ENCODE results near the gene ANKS1B. TPM values are rescaled to one million over a fixed set of nuclear protein-coding genes. Genes with fewer than 3 reads are reported as not detected.

Gene ANKS1B
- polyA plus RNA-seq, 4 donors = 3.6 to 4.8 (median 4.0) TPM

DNA sequence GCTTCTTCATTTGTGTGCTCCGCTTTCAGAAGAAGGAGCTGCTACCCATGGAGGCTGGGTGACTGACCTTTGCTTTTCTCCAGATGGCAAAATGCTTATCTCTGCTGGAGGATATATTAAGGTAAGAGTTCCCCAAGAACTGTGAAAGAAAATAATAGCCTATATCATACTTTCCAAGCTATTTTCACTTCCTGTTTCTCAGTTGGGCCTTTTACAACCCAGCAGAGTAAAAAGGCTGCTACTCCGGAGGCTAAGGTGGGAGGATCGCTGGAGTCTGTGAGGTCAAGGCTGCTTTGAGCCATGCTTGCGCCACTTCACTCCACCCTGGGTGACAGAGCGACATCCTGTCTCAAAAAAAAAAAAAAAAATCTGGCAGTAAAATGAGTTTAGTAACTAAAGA is 1257.5 kb downstream of the ANKS1B start:
- no peak for DNase-seq (ENCODE audit: low read depth in 4 of 4, low spot score in 2 of 4)

- DNase-seq (ENCODE audit: low read depth in 4 of 4, low spot score in 2 of 4) = no peak
Measured at GRCh38 chr12:98725476-98726247, 1259.1 kb downstream of the ANKS1B start.

DNA sequence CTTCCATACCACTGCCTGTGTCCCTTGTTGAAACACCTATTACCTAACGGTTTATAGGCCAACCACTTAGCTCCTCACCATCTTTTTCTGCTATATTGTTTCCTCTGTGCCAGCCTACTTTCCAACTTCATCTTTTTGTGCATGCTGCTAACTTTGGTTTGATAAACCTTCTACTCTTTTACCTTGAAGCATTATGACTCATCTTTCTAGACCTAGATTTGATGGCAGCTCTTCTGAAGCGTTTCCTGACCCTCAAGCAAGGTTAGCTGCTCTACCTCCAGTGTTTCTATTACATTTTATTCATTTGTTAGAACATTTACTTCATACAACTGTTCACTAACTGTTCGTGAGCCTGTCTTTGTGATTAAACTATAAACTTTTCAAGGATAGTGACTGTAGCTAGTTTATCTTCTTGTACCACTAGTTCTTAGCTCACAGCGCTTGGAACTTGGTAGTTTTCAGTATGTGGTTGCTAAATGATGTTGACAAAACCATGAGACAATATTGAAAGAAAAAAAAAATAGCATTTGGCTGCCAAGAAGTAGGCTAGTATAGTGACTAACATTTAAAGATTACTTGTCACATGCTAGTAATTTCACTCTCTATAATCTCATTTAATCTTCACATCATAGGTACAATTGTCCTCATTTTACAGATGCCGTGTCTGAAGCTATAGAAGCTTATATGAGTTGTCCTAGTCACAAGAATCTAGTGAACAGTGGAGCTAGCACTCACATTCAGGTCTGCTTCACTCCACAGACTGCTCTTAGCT is 1260.2 kb downstream of the ANKS1B start:
- DNase-seq (ENCODE audit: low read depth in 4 of 4, low spot score in 2 of 4) = no peak

GRCh38 chr12:98721204-98721702 is 1263.5 kb downstream of the ANKS1B start:
- no peak for DNase-seq (ENCODE audit: low read depth in 4 of 4, low spot score in 2 of 4)

GRCh38 chr12:98719515-98720504 is 1264.9 kb downstream of the ANKS1B start:
- no peak for DNase-seq (ENCODE audit: low read depth in 4 of 4, low spot score in 2 of 4)

GRCh38 chr12:98714426-98714825 is 1270.3 kb downstream of the ANKS1B start:
- DNase-seq (ENCODE audit: low read depth in 4 of 4, low spot score in 2 of 4) = no peak

DNA sequence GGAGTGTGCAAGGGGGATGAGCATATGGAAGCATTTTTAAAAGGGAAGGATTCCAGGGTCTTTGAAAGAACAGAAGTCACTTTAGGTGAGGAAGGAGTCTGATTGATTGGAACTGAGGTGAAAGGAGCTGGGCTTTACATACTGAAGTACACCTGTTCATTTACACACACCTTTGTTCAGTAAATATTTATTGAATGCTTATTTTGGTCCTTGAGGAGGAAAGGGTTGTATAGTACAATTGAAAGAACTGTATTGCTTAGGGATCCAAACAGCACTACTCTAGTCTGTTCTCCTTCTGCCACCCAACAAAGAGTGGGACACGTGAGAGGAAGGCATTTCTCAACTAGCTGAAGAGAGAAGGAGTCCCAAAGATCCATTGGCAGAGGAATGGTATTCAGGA is 1275.7 kb downstream of the ANKS1B start:
- DNase-seq (ENCODE audit: low read depth in 4 of 4, low spot score in 2 of 4) = no peak

DNA sequence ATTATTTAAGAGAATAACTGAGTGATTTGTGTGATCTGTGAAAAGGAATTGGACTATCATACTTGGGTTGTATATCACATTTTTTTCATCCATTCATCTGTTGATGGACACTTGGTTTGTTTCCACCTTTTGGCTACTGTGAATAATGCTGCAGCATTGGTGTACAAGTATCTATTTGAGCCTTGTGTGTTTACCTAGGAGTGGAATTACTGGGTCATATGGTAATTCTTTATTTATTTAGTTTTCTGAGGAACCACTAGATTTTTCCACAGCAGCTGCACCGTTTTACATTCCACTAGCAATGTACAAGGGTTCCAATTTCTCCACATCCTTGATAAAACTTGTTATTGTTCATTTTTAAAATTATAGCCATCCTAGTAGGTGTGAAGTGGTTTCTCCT is 1283.6 kb downstream of the ANKS1B start:
- no peak for DNase-seq (ENCODE audit: low read depth in 4 of 4, low spot score in 2 of 4)

DNA sequence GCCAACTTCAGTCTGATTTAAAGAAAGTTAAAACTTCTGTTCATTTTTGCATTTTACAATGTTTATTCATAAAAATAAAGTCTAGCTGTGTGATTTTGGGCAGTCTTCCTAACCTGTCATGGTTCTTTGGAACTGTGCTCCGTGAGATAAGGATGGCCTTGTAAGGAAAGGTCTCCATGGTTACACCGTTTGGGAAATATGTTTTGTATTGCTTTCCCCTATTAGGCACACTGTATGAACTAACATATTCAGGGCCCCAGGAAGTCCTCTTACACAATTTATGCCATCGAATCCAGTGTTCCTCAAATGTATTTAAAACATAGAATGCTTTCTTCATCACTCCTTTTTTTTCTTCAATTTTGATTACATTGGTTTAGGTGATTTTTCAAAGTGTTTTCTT is 1285.2 kb downstream of the ANKS1B start:
- DNase-seq (ENCODE audit: low read depth in 4 of 4, low spot score in 2 of 4) = no peak

- peak in 2 of 4 donors; percentile 2 to 20 for DNase-seq (ENCODE audit: low read depth in 4 of 4, low spot score in 2 of 4)
Measured at GRCh38 chr12:98698603-98699463, 1285.9 kb downstream of the ANKS1B start.

DNA sequence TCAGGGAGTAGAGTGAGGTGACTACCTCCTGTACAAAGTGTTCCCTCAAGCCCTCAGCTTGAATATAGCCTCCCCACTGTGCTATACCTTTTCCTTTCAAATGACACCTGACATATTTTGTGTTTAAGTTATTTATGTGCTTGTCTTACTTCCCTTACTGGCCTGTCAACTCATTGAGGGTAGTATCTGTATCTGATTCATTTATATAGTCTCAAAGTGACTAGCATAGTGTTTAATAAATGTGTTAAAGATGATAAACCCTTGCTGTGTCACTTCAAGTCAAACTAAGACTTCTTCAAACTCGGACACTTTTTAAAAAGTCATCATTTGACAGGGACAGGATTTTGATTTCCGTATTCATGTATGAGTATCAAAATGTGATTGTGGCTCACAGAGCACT is 1287.5 kb downstream of the ANKS1B start:
- DNase-seq (ENCODE audit: low read depth in 4 of 4, low spot score in 2 of 4) = no peak

- no peak for DNase-seq (ENCODE audit: low read depth in 4 of 4, low spot score in 2 of 4)
Measured at GRCh38 chr12:98696036-98696646, 1288.6 kb downstream of the ANKS1B start.

GRCh38 chr12:98691351-98691750 is 1293.4 kb downstream of the ANKS1B start:
- no peak for DNase-seq (ENCODE audit: low read depth in 4 of 4, low spot score in 2 of 4)

GRCh38 chr12:98686603-98687002 is 1298.1 kb downstream of the ANKS1B start:
- DNase-seq (ENCODE audit: low read depth in 4 of 4, low spot score in 2 of 4) = no peak

Other genes with a start within 250 kb of the ANKS1B start
- gene BLTP3B, start 157.9 kb upstream of the ANKS1B start, polyA plus RNA-seq (ENCODE audit: insufficient read length in 4 of 4) = 10 to 100 TPM; 20.5 to 26.3 (median 21.9) TPM
- 10 to 100 TPM; 31.9 to 40.7 (median 38.2) TPM for gene ACTR6, start 215.9 kb upstream of the ANKS1B start, polyA plus RNA-seq (ENCODE audit: insufficient read length in 4 of 4)

Measured in left renal cortex interstitium (tissue), 4 donors.